ENCODE measurements around the gene TSBP1. TPM values are rescaled to one million over a fixed set of nuclear protein-coding genes. Genes with fewer than 3 reads are reported as not detected.

Gene TSBP1
- total and polyA plus RNA-seq, 2 of the 8 experiments (the other 6 are each of a cell fraction or from before 2014, with no cell fraction given) = not detected

- Histone ChIP-seq H3K4me2 (ENCODE audit: insufficient read depth in 1 of 2, low read depth in 2 of 2, low read length in 2 of 2) (no peak within 1 kb of the TSS), H3K4me1 (replicated peaks in 1 of 4; ENCODE audit: control insufficient read depth in 3 of 4, insufficient read depth in 4 of 4, low read length in 3 of 4) (peaks cover 0 to 6% (median 2%) of the 10 kb centered on the region in 4 experiments; a peak in 3 of 7 replicates), H3K18ac (ENCODE audit: extremely low read depth, low read length) (no peak within 1 kb of the TSS), H2BK20ac (ENCODE audit: low read length) (no peak within 1 kb of the TSS), H2BK12ac (ENCODE audit: low read depth, low read length) (no peak within 1 kb of the TSS), H3K14ac (ENCODE audit: insufficient read length) (no peak within 1 kb of the TSS), H4K8ac (ENCODE audit: extremely low read depth, insufficient read depth, low read length) (no peak within 1 kb of the TSS), H3K4ac (replicated peaks; ENCODE audit: insufficient read length, low read depth, low read length) (no peak within 1 kb of the TSS), H3K36me3 (ENCODE audit: control insufficient read depth in 2 of 4, insufficient read depth in 4 of 4, low read length in 3 of 4) (no peaks in the 10 kb centered on the region), H3K79me2 (ENCODE audit: control insufficient read depth in 1 of 2, insufficient read depth in 2 of 2, low read length in 2 of 2) (no peaks in the 10 kb centered on the region), H3K23me2 (ENCODE audit: low read depth, low read length) (no peaks in the 10 kb centered on the region), H3K27me3 (replicated peaks in 1 of 4; ENCODE audit: control insufficient read depth in 3 of 4, extremely low read depth in 1 of 4, insufficient read depth in 3 of 4, low read length in 3 of 4) (no peaks in the 10 kb centered on the region), H2AK5ac (ENCODE audit: low read depth, low read length) (no peak within 1 kb of the TSS), H2BK5ac (ENCODE audit: low read depth, low read length) (no peak within 1 kb of the TSS), H4K91ac (replicated peaks; ENCODE audit: insufficient read length, low read length) (no peak within 1 kb of the TSS), H3K56ac (replicated peaks; ENCODE audit: insufficient read length, low read depth, low read length) (no peak within 1 kb of the TSS), H2AFZ (ENCODE audit: low read length) (peak within 1 kb of the TSS; percentile 89), H4K20me1 (replicated peaks in 1 of 2; ENCODE audit: control insufficient read depth in 1 of 2, insufficient read depth in 2 of 2, low read length in 2 of 2) (no peaks in the 10 kb centered on the region), H3K23ac (ENCODE audit: insufficient read length) (no peak within 1 kb of the TSS), H4K5ac (ENCODE audit: insufficient read length, low read depth, low read length) (no peak within 1 kb of the TSS), H2BK120ac (replicated peaks; ENCODE audit: low read depth, low read length) (no peak within 1 kb of the TSS), H3K4me3 (ENCODE audit: extremely low read depth in 1 of 4, insufficient read depth in 2 of 4, low read depth in 3 of 4, low read length in 4 of 4) (no peak within 1 kb of the TSS), H2BK15ac (ENCODE audit: low read length) (0 out of 2 replicates have a peak within 1 kb of the TSS, but pooled peaks have one; percentile 72), H3K27ac (ENCODE audit: low read depth, low read length) (no peak within 1 kb of the TSS), H3K79me1 (ENCODE audit: low read depth, low read length) (no peaks in the 10 kb centered on the region), H3K9ac (replicated peaks in 1 of 4; ENCODE audit: extremely low read depth in 1 of 4, low read depth in 3 of 4, low read length in 3 of 4) (no peak within 1 kb of the TSS; a peak in 1 of 7 replicates), H3K9me3 (ENCODE audit: insufficient read depth in 2 of 2, low read depth in 1 of 2, low read length in 1 of 2) (no peaks in the 10 kb centered on the region)
- TF ChIP-seq CTBP2 (IDR thresholded peaks at IDR 0.05; ENCODE audit: borderline replicate concordance, insufficient read depth, insufficient read length, low read length) = no peak
- no peak for TF ChIP-seq NANOG (IDR thresholded peaks at IDR 0.05; ENCODE audit: insufficient read depth, low read depth, low read length, poor library complexity, severe bottlenecking)
- TF ChIP-seq YY1 (IDR thresholded peaks at IDR 0.05; ENCODE audit: low read depth, low read length) = no peak
- TF ChIP-seq SP1 (IDR thresholded peaks at IDR 0.05; ENCODE audit: low read depth, low read length) = no peak
- TF ChIP-seq CBX8 (IDR thresholded peaks at IDR 0.05; ENCODE audit: borderline replicate concordance, low read depth, low read length) = no peak
- TF ChIP-seq RFX5 (IDR thresholded peaks at IDR 0.05; ENCODE audit: borderline replicate concordance, low read depth, low read length) = no peak
- TF ChIP-seq KDM5A (IDR thresholded peaks at IDR 0.05; ENCODE audit: low read length) = no peak
- no peak for TF ChIP-seq TAF1 (IDR thresholded peaks at IDR 0.05; ENCODE audit: low read depth, low read length)
- TF ChIP-seq SUZ12 (IDR thresholded peaks at IDR 0.05; ENCODE audit: low read length) = no peak
- no peak for TF ChIP-seq TEAD4 (IDR thresholded peaks at IDR 0.05; ENCODE audit: low read depth, low read length)
- TF ChIP-seq MAX (IDR thresholded peaks at IDR 0.05) = no peak
- DNase-seq (ENCODE audit: low read depth in 1 of 2, low spot score in 2 of 2) (no peak), FAIRE-seq (no peak)
- WGBS, 2 experiments (ENCODE audit: extremely low coverage in 1 of 2, insufficient coverage in 1 of 2, insufficient read length in 1 of 2, insufficient replicate concordance in 2 of 2, low coverage in 1 of 2, low lambda C conversion rate in 2 of 2, missing lambda C conversion rate in 1 of 2) = 88% methylated on average over 4 of the region's 4 CpGs; no CpG with 5 or more reads in 1 of the 2 experiments
- CTCF ChIA-PET (ENCODE audit: partially characterized antibody) = interaction anchor here (0.9 to 2.8 kb wide), 6 partner anchors 8 to 384 kb away, joined by 3 to 16 read pairs (median 5); no protein-coding TSS in a partner anchor
- POLR2A ChIA-PET (ENCODE audit: partially characterized antibody) = no interaction called here
Measured at GRCh38 chr6:32406857-32407256, 35.2 kb upstream of the TSBP1 start, which contains the start of gene BTNL2. BTNL2 (minus strand) TSS chr6:32407181; CDS start chr6:32407123, 58 bp downstream.
